Osteocyte (in vitro differentiated cells): ENCODE data around the gene PDE10A. TPM values are rescaled to one million over a fixed set of nuclear protein-coding genes. Genes with fewer than 3 reads are reported as not detected.

Experiments
- DNase-seq: peaks from one replicate; pipeline ENCODE4 v3.0.0; 2021; ENCODE audit warnings: mixed read lengths; ENCODE audit not compliant: unreplicated experiment; ENCODE audit errors: extremely low spot score
- H3K27ac Mint-ChIP-seq: one replicate; pipeline ENCODE4 v1.8.0; 2021; ENCODE audit warnings: mild to moderate bottlenecking, mixed read lengths; ENCODE audit not compliant: unreplicated experiment
- H3K27me3 Mint-ChIP-seq: one replicate; pipeline ENCODE4 v1.8.0; 2021; ENCODE audit warnings: mixed read lengths; ENCODE audit not compliant: unreplicated experiment
- H3K36me3 Mint-ChIP-seq: one replicate; pipeline ENCODE4 v1.8.0; 2021; ENCODE audit warnings: mixed read lengths; ENCODE audit not compliant: unreplicated experiment
- H3K4me1 Mint-ChIP-seq: one replicate; pipeline ENCODE4 v1.8.0; 2021; ENCODE audit warnings: mixed read lengths; ENCODE audit not compliant: unreplicated experiment
- H3K4me3 Mint-ChIP-seq: one replicate; pipeline ENCODE4 v1.8.0; 2021; ENCODE audit warnings: mild to moderate bottlenecking, moderate library complexity, mixed read lengths; ENCODE audit not compliant: unreplicated experiment
- H3K9me3 Mint-ChIP-seq: one replicate; pipeline ENCODE4 v1.8.0; 2021; ENCODE audit warnings: mixed read lengths; ENCODE audit not compliant: unreplicated experiment
- total RNA-seq: library from RNA; stranded (reverse); gene quantifications from 2 replicates; pipeline ENCODE4 v1.2.1, GENCODE V29; 2021
- TF ChIP-seq, protein P1 (sequence below): fragments of 200-600 bp; sonication (generic); IDR thresholded peaks from 2 replicates; pipeline ENCODE4 v1.5.0; 2021; ENCODE audit warnings: antibody characterized with exemption, mild to moderate bottlenecking, moderate library complexity

Gene PDE10A
- total RNA-seq, 1 donor from 2014 or later: 9.8 TPM

DNA sequence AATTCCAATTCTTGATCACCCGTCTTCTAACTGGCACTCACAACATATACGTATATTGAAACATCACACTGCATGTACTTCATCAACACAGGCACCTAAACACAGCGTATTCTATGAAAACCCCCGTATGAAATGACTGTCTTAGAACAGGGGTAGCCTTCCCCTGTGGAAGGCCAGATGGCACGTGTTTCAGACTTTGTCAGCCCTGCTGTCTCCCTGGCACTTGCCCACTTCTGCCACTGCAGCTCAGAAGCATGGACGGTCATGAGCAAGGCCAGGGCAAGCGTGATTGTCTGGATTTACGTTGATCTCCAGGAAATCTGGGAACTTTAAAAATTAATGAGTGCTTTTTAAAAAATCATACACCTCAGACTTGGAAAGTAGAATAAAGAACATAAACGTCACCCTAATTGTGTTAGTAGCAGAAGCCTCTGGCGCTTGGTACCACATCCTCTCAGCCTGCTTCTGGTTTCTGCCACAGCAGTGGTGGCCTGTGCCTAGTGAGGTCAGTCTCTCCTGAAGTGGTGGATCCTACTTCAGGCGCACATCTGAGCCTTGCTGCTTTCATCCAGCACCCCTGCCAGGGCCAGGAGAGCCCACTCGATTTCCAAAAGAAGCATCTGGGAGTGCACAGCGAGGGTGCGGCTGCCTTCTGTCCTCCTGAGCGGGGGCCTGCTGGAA lies 18.3 kb downstream of the PDE10A start:
- TF ChIP-seq, protein P1, sequence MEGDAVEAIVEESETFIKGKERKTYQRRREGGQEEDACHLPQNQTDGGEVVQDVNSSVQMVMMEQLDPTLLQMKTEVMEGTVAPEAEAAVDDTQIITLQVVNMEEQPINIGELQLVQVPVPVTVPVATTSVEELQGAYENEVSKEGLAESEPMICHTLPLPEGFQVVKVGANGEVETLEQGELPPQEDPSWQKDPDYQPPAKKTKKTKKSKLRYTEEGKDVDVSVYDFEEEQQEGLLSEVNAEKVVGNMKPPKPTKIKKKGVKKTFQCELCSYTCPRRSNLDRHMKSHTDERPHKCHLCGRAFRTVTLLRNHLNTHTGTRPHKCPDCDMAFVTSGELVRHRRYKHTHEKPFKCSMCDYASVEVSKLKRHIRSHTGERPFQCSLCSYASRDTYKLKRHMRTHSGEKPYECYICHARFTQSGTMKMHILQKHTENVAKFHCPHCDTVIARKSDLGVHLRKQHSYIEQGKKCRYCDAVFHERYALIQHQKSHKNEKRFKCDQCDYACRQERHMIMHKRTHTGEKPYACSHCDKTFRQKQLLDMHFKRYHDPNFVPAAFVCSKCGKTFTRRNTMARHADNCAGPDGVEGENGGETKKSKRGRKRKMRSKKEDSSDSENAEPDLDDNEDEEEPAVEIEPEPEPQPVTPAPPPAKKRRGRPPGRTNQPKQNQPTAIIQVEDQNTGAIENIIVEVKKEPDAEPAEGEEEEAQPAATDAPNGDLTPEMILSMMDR: no peak
- Mint-ChIP-seq H3K9me3 (no peaks in the 10 kb centered on the region), H3K4me1 (no peaks in the 10 kb centered on the region), H3K27ac (no peak overlapping the region), H3K27me3 (no peaks in the 10 kb centered on the region), H3K36me3 (no peaks in the 10 kb centered on the region), H3K4me3 (no peak overlapping the region)
- DNase-seq: no peak

DNA sequence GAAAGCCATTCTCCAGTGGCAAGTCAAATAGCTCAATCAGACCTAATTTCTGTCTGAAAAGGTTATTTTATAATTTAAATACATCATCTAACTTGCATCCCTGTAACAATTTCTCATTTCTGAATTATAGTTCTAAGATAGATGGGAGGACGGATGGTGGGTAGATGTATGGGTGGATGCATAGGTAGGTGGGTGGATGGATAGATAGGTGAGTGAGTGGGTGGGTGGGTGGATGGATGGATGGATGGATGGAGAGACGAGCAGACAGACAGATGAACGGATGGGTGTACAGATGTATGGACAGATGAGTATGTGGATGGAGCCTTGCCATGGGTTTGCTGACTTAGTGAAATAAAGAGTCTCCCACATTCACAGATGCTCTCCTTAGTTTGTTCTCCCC lies 20.0 kb downstream of the PDE10A start:
- Mint-ChIP-seq H3K4me1 (no peaks in the 10 kb centered on the region), H3K9me3 (no peaks in the 10 kb centered on the region), H3K4me3 (no peak overlapping the region), H3K27me3 (no peaks in the 10 kb centered on the region), H3K27ac (no peak overlapping the region), H3K36me3 (no peaks in the 10 kb centered on the region)
- no peak for DNase-seq
- TF ChIP-seq, protein P1: no peak

DNA sequence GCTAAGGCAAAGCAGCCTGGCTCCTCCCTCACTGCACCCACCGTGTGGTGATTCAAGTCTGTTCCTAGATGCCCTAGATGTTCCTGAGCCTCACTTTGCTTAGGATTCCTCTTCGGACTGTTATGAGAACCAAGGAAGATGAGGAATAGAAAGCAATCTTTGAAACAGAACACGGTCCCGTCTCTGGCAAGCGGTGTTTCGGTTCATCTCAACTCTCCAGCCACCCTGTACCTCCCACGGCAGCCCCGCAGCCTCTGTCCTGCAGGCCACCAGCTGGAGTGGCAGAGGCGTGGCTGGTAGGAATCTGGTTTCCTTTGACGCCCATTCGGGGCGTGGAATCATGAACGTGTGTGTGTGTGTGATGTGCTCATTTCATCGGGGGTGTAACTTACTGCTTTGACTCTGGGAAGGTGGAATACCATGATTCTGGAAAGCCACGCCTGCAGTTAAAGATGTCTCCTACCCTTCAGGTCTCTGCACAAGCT lies 21.3 kb downstream of the PDE10A start:
- no peak overlapping the region for H3K4me3 Mint-ChIP-seq
- H3K36me3 Mint-ChIP-seq: no peaks in the 10 kb centered on the region
- TF ChIP-seq, protein P1: no peak
- DNase-seq: no peak
- H3K9me3 Mint-ChIP-seq: no peaks in the 10 kb centered on the region
- H3K4me1 Mint-ChIP-seq: peaks cover 12% of the 10 kb centered on the region
- H3K27ac Mint-ChIP-seq: no peak overlapping the region
- no peaks in the 10 kb centered on the region for H3K27me3 Mint-ChIP-seq

DNA sequence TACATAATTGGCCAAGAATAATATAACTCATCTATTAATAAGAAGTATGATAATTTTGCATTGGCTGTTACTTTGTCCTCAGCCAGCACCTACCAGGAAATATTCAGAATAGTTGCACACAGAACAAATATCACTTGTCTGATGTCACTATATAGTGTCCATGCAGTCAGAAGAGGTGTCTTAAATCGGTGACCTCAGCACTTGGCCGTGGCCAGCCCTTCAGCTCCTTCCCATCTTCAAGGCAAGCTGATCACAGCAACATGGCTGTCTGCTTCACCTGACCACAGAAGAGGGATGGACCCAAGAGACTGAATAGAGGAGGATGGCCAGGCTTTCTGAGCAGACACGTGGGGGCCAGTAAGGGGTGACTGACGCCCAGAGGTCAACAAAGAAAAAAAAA lies 22.2 kb downstream of the PDE10A start:
- Mint-ChIP-seq H3K27me3 (no peaks in the 10 kb centered on the region), H3K27ac (no peak overlapping the region)

DNA sequence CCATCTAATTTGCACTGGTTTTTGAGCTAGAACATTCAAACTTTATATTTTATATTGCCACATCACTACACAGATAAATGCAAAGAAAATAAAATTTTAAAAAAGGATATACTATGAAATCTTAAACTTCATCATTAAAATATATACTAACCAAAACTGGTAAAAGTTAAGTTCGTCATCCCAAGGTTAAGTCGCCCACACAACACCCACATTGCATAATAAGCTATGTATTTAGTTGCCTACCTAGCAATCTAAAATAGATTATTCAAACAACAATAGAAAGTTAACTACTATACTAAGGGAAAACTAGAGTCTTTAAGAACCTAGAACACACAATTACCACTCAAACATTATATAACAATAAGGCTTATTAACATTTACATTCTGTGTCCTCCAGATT lies 24.5 kb downstream of the PDE10A start:
- Mint-ChIP-seq H3K9me3 (no peaks in the 10 kb centered on the region), H3K4me1 (peaks cover 28% of the 10 kb centered on the region), H3K27ac (no peak overlapping the region), H3K36me3 (no peaks in the 10 kb centered on the region), H3K27me3 (no peaks in the 10 kb centered on the region), H3K4me3 (no peak overlapping the region)
- no peak for DNase-seq
- TF ChIP-seq, protein P1: no peak

More for the DNA sequence above, 22.2 kb downstream of the PDE10A start:
- no peak for DNase-seq
- no peak overlapping the region for H3K4me3 Mint-ChIP-seq
- TF ChIP-seq, protein P1: no peak
- no peaks in the 10 kb centered on the region for H3K36me3 Mint-ChIP-seq
- no peaks in the 10 kb centered on the region for H3K9me3 Mint-ChIP-seq
- H3K4me1 Mint-ChIP-seq: peaks cover 21% of the 10 kb centered on the region
